HUES48 (cell line): ENCODE data around the gene LRRC7.

ENCODE experiments used
- H3K27ac ChIP-seq: one replicate; pipeline ENCODE4 v1.7.0; 2013; ENCODE audit warnings: low read depth, low read length, inconsistent platforms
- H3K27me3 ChIP-seq: 2 replicates; pipeline ENCODE4 v1.6.1; 2013; ENCODE audit warnings: mild to moderate bottlenecking, low read length; ENCODE audit not compliant: control insufficient read depth, insufficient read depth
- H3K36me3 ChIP-seq: 2 replicates; pipeline ENCODE4 v1.6.1; 2013; ENCODE audit warnings: low read length; ENCODE audit not compliant: control insufficient read depth, insufficient read depth
- H3K4me1 ChIP-seq: 2 replicates; pipeline ENCODE4 v1.6.1; 2013; ENCODE audit warnings: mild to moderate bottlenecking, low read length; ENCODE audit not compliant: control insufficient read depth, insufficient read depth
- H3K4me3 ChIP-seq: 2 replicates; pipeline ENCODE4 v1.5.1; 2013; ENCODE audit warnings: mild to moderate bottlenecking, low read depth, low read length
- H3K9ac ChIP-seq: 2 replicates; pipeline ENCODE4 v1.6.1; 2013; ENCODE audit warnings: mild to moderate bottlenecking, low read depth, low read length, moderate library complexity
- H3K9me3 ChIP-seq: 2 replicates; pipeline ENCODE4 v1.6.1; 2013; ENCODE audit warnings: low read length; ENCODE audit not compliant: control insufficient read depth, insufficient read depth

The LRRC7 gene

GRCh38 chr1:69766431-69767180, 198.9 kb downstream of the LRRC7 start:
- Histone ChIP-seq H3K4me3 (no peak overlapping the region), H3K27me3 (no peaks in the 10 kb centered on the region), H3K4me1 (no peaks in the 10 kb centered on the region), H3K27ac (no peak overlapping the region), H3K9me3 (no peaks in the 10 kb centered on the region), H3K36me3 (no peaks in the 10 kb centered on the region), H3K9ac (no peak overlapping the region)

DNA sequence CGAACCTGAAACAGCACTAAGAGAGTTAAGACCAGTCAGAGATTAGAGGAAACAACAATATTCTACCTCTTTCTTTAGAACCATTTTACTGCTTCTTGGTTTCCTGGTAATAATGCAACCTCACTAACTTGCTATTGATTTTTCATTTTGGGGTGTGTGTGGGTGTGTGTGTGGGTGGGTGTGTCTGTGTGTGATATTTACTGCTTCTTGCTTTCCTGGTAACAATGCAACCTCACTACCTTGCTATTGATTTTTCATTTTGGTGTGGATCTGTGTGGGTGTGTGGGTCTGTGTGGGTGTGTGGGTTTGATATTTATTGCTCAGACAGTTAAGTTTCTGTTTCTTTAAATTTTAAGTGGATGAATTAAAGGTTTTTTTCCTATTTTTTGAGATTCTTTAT, 208.8 kb downstream of the LRRC7 start:
- Histone ChIP-seq H3K9me3 (no peaks in the 10 kb centered on the region), H3K36me3 (no peaks in the 10 kb centered on the region), H3K27ac (no peak overlapping the region), H3K27me3 (no peaks in the 10 kb centered on the region), H3K9ac (no peak overlapping the region), H3K4me1 (no peaks in the 10 kb centered on the region), H3K4me3 (no peak overlapping the region)

DNA sequence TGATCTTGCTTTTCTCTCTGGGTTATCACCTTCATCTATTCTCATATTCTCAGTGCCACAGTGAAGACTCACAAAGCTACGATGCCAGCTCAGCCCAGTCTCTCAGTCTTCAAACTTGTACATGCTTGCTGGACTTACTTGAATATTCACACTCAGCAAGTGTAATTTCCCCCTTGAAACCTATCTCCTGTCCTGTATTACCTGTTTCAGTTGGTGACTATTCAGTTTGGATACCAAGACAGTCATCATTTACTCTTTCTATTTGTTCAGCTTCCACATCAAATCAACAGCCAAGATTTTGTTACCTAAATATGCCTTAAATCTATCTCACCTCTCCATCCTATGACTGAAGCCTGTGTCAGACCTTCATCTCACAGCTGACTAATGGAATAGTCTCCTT, 209.7 kb downstream of the LRRC7 start:
- Histone ChIP-seq H3K27ac (no peak overlapping the region), H3K4me1 (no peaks in the 10 kb centered on the region)

DNA sequence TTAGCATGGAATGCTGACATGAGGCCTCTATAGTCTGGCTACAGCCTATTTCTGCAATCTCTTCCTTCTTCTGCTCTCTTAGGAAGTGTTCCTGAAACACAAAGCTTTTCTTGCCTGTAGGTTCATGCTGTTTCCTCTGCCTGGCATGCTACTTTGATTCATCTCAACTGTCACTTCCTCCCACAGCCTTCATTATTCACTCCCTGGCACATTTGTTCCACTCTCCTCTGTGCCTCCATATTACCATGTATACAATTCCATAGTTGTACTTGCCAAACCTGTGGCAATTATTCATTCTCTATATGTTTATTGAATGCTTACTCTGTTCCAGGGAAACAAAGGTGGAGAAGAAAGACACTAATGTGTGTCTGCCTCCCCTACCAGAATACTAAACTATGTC, 210.2 kb downstream of the LRRC7 start:
- H3K27ac ChIP-seq: no peak overlapping the region
- H3K36me3 ChIP-seq: no peaks in the 10 kb centered on the region
- no peak overlapping the region for H3K4me3 ChIP-seq
- H3K9me3 ChIP-seq: no peaks in the 10 kb centered on the region
- H3K9ac ChIP-seq: no peak overlapping the region
- H3K27me3 ChIP-seq: no peaks in the 10 kb centered on the region
- H3K4me1 ChIP-seq: no peaks in the 10 kb centered on the region

More for the DNA sequence above, 209.7 kb downstream of the LRRC7 start:
- Histone ChIP-seq H3K36me3 (no peaks in the 10 kb centered on the region), H3K27me3 (no peaks in the 10 kb centered on the region), H3K9ac (no peak overlapping the region), H3K4me3 (no peak overlapping the region), H3K9me3 (no peaks in the 10 kb centered on the region)

- H3K9ac ChIP-seq: no peak overlapping the region
- H3K36me3 ChIP-seq: no peaks in the 10 kb centered on the region
- no peaks in the 10 kb centered on the region for H3K4me1 ChIP-seq
- H3K4me3 ChIP-seq: no peak overlapping the region
- H3K9me3 ChIP-seq: no peaks in the 10 kb centered on the region
- no peaks in the 10 kb centered on the region for H3K27me3 ChIP-seq
- no peak overlapping the region for H3K27ac ChIP-seq
Measured at GRCh38 chr1:69787151-69787550, 219.4 kb downstream of the LRRC7 start.

DNA sequence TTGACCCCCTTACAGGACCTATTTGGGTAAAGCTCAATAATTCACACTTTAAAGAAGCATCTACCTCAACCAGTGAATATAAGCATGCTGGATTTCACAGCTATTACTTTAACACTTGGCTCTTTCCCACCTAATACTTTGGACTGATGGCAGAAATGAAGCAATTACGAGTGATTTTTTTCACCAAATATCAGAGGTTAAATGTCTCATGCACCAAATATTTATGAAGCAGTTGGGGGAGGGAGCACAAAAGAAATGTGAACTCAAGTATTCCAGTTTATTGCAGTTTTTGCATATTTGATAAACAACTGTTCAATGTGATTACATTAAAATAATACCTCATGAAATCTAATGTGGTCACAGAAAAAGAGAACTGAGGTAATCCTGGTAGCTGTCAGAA, 223.6 kb downstream of the LRRC7 start:
- no peak overlapping the region for H3K27ac ChIP-seq

GRCh38 chr1:69794831-69795230, 227.1 kb downstream of the LRRC7 start:
- no peak overlapping the region for H3K27ac ChIP-seq
- no peak overlapping the region for H3K4me3 ChIP-seq
- no peaks in the 10 kb centered on the region for H3K4me1 ChIP-seq
- no peaks in the 10 kb centered on the region for H3K27me3 ChIP-seq
- H3K36me3 ChIP-seq: no peaks in the 10 kb centered on the region
- no peak overlapping the region for H3K9ac ChIP-seq
- H3K9me3 ChIP-seq: no peaks in the 10 kb centered on the region

More for the DNA sequence above, 223.6 kb downstream of the LRRC7 start:
- Histone ChIP-seq H3K4me3 (no peak overlapping the region), H3K9ac (no peak overlapping the region), H3K4me1 (no peaks in the 10 kb centered on the region), H3K27me3 (no peaks in the 10 kb centered on the region), H3K9me3 (no peaks in the 10 kb centered on the region), H3K36me3 (no peaks in the 10 kb centered on the region)

GRCh38 chr1:69814926-69815325, 247.2 kb downstream of the LRRC7 start:
- H3K9ac ChIP-seq: no peak overlapping the region
- H3K4me3 ChIP-seq: no peak overlapping the region
- H3K9me3 ChIP-seq: no peaks in the 10 kb centered on the region
- H3K27me3 ChIP-seq: no peaks in the 10 kb centered on the region
- H3K4me1 ChIP-seq: no peaks in the 10 kb centered on the region
- H3K36me3 ChIP-seq: no peaks in the 10 kb centered on the region
- H3K27ac ChIP-seq: no peak overlapping the region

- Histone ChIP-seq H3K27ac (no peak overlapping the region), H3K9ac (no peak overlapping the region), H3K4me3 (no peak overlapping the region), H3K36me3 (no peaks in the 10 kb centered on the region), H3K9me3 (no peaks in the 10 kb centered on the region), H3K4me1 (no peaks in the 10 kb centered on the region), H3K27me3 (no peaks in the 10 kb centered on the region)
Measured at GRCh38 chr1:69824932-69825331, 257.2 kb downstream of the LRRC7 start.

DNA sequence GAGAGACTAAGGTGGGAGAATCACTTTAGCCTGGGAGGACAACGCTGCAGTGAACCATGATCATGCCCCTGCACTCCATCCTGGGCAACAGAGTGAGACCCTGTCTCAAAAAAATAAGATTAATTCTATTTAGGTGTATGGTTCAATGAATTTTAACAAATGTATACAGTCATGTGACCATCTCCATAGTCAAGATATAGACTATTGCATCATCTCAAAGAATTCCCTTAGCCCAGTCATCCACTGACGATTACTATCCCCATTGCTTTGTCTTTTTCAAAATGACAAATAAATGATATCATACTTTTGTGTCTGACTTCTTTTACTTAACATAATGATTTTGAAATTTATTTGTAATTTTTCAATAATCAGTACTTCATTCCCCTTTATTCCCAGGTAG, 260.0 kb downstream of the LRRC7 start:
- H3K36me3 ChIP-seq: no peaks in the 10 kb centered on the region
- no peak overlapping the region for H3K4me3 ChIP-seq
- H3K27ac ChIP-seq: no peak overlapping the region
- no peaks in the 10 kb centered on the region for H3K27me3 ChIP-seq
- H3K9ac ChIP-seq: no peak overlapping the region
- no peaks in the 10 kb centered on the region for H3K4me1 ChIP-seq
- H3K9me3 ChIP-seq: no peaks in the 10 kb centered on the region

DNA sequence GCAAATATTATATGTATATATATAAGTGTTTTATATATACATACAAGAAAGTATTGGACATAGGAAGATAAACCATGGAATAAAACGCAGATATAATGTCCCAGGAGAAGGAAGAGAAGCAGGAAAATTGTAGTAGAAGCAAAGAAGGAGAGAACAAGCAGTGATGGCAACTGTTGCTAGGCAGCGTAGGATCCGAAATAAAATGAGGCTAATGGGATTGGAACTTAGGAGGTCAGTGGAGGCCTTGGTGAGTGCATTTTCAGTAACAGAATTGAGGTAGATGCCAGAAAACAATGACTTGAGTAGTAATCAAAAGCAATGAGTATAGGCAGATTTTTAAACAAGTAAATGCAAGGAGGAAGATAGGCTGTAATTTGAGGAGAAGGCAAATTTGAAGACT, 265.8 kb downstream of the LRRC7 start:
- H3K9me3 ChIP-seq: no peaks in the 10 kb centered on the region
- H3K27me3 ChIP-seq: no peaks in the 10 kb centered on the region
- no peak overlapping the region for H3K4me3 ChIP-seq
- no peaks in the 10 kb centered on the region for H3K4me1 ChIP-seq
- no peaks in the 10 kb centered on the region for H3K36me3 ChIP-seq
- H3K9ac ChIP-seq: no peak overlapping the region
- H3K27ac ChIP-seq: no peak overlapping the region
